ENCODE results near the gene ALB.

The ALB gene

GRCh38 chr4:73446336-73446938, 42.4 kb downstream of the ALB start:
- Mint-ChIP-seq H3K9me3 (no peaks in the 10 kb centered on the region), H3K27me3 (peaks cover 8% of the 10 kb centered on the region), H3K36me3 (ENCODE audit: low read depth) (no peaks in the 10 kb centered on the region), H3K4me3 (no peak overlapping the region), H3K27ac (no peak overlapping the region), H3K4me1 (no peaks in the 10 kb centered on the region)
- DNase-seq (no peak), ATAC-seq (peak; percentile 59)

GRCh38 chr4:73447671-73448070, 43.6 kb downstream of the ALB start:
- no peak overlapping the region for H3K27ac Mint-ChIP-seq
- H3K9me3 Mint-ChIP-seq, result no peaks in the 10 kb centered on the region
- no peaks in the 10 kb centered on the region for H3K4me1 Mint-ChIP-seq
- no peak overlapping the region for H3K4me3 Mint-ChIP-seq
- no peak for DNase-seq
- no peaks in the 10 kb centered on the region for H3K36me3 Mint-ChIP-seq (ENCODE audit: low read depth)
- no peak for ATAC-seq
- peaks cover 6% of the 10 kb centered on the region for H3K27me3 Mint-ChIP-seq

GRCh38 chr4:73448448-73449203, 44.5 kb downstream of the ALB start:
- Mint-ChIP-seq H3K27ac (no peak overlapping the region), H3K36me3 (ENCODE audit: low read depth) (no peaks in the 10 kb centered on the region), H3K9me3 (no peaks in the 10 kb centered on the region), H3K27me3 (peaks cover 9% of the 10 kb centered on the region), H3K4me1 (no peaks in the 10 kb centered on the region), H3K4me3 (no peak overlapping the region)
- no peak for DNase-seq
- no peak for ATAC-seq

GRCh38 chr4:73450398-73451004, 46.4 kb downstream of the ALB start:
- Mint-ChIP-seq H3K9me3 (no peaks in the 10 kb centered on the region), H3K36me3 (ENCODE audit: low read depth) (no peaks in the 10 kb centered on the region), H3K4me1 (no peaks in the 10 kb centered on the region), H3K27me3 (peaks cover 7% of the 10 kb centered on the region), H3K27ac (no peak overlapping the region), H3K4me3 (no peak overlapping the region)
- DNase-seq, result no peak
- ATAC-seq, result no peak

- no peaks in the 10 kb centered on the region for H3K36me3 Mint-ChIP-seq (ENCODE audit: low read depth)
- no peaks in the 10 kb centered on the region for H3K4me1 Mint-ChIP-seq
- no peak for ATAC-seq
- DNase-seq, result no peak
- no peak overlapping the region for H3K27ac Mint-ChIP-seq
- H3K4me3 Mint-ChIP-seq, result no peak overlapping the region
- H3K9me3 Mint-ChIP-seq, result no peaks in the 10 kb centered on the region
- H3K27me3 Mint-ChIP-seq, result peaks cover 7% of the 10 kb centered on the region
Measured at GRCh38 chr4:73451404-73451803, 47.3 kb downstream of the ALB start.

GRCh38 chr4:73451981-73452747, 48.1 kb downstream of the ALB start:
- peaks cover 6% of the 10 kb centered on the region for H3K27me3 Mint-ChIP-seq
- no peak overlapping the region for H3K27ac Mint-ChIP-seq
- DNase-seq (no peak), ATAC-seq (no peak)
- H3K4me3 Mint-ChIP-seq, result no peak overlapping the region
- no peaks in the 10 kb centered on the region for H3K4me1 Mint-ChIP-seq
- H3K9me3 Mint-ChIP-seq, result no peaks in the 10 kb centered on the region
- no peaks in the 10 kb centered on the region for H3K36me3 Mint-ChIP-seq (ENCODE audit: low read depth)

- Mint-ChIP-seq H3K9me3 (no peaks in the 10 kb centered on the region), H3K4me3 (no peak overlapping the region), H3K27me3 (peaks cover 3% of the 10 kb centered on the region), H3K27ac (no peak overlapping the region), H3K4me1 (no peaks in the 10 kb centered on the region), H3K36me3 (ENCODE audit: low read depth) (no peaks in the 10 kb centered on the region)
- ATAC-seq (no peak), DNase-seq (no peak)
Measured at GRCh38 chr4:73452953-73453700, 49.0 kb downstream of the ALB start.

GRCh38 chr4:73453701-73454005, 49.6 kb downstream of the ALB start:
- no peak overlapping the region for H3K27ac Mint-ChIP-seq
- no peaks in the 10 kb centered on the region for H3K36me3 Mint-ChIP-seq (ENCODE audit: low read depth)
- peaks cover 3% of the 10 kb centered on the region for H3K27me3 Mint-ChIP-seq
- DNase-seq (no peak), ATAC-seq (no peak)
- H3K4me1 Mint-ChIP-seq, result no peaks in the 10 kb centered on the region
- no peaks in the 10 kb centered on the region for H3K9me3 Mint-ChIP-seq
- no peak overlapping the region for H3K4me3 Mint-ChIP-seq

- H3K4me1 Mint-ChIP-seq, result no peaks in the 10 kb centered on the region
- DNase-seq, result no peak
Measured at GRCh38 chr4:73454920-73455319, 50.8 kb downstream of the ALB start.

GRCh38 chr4:73456177-73457022, 52.3 kb downstream of the ALB start:
- no peaks in the 10 kb centered on the region for H3K36me3 Mint-ChIP-seq (ENCODE audit: low read depth)
- no peaks in the 10 kb centered on the region for H3K9me3 Mint-ChIP-seq
- no peak for DNase-seq
- H3K4me1 Mint-ChIP-seq, result no peaks in the 10 kb centered on the region
- H3K4me3 Mint-ChIP-seq, result no peak overlapping the region
- no peak for ATAC-seq
- no peak overlapping the region for H3K27ac Mint-ChIP-seq
- H3K27me3 Mint-ChIP-seq, result peaks cover 5% of the 10 kb centered on the region

More at GRCh38 chr4:73454920-73455319, 50.8 kb downstream of the ALB start:
- H3K9me3 Mint-ChIP-seq, result no peaks in the 10 kb centered on the region
- peaks cover 3% of the 10 kb centered on the region for H3K27me3 Mint-ChIP-seq
- H3K36me3 Mint-ChIP-seq (ENCODE audit: low read depth), result no peaks in the 10 kb centered on the region
- no peak overlapping the region for H3K27ac Mint-ChIP-seq
- no peak overlapping the region for H3K4me3 Mint-ChIP-seq
- no peak for ATAC-seq

GRCh38 chr4:73458184-73459047, 54.3 kb downstream of the ALB start:
- ATAC-seq, result no peak
- no peak overlapping the region for H3K27ac Mint-ChIP-seq
- no peak for DNase-seq
- H3K27me3 Mint-ChIP-seq, result peaks cover 2% of the 10 kb centered on the region
- no peak overlapping the region for H3K4me3 Mint-ChIP-seq
- H3K9me3 Mint-ChIP-seq, result no peaks in the 10 kb centered on the region
- H3K4me1 Mint-ChIP-seq, result no peaks in the 10 kb centered on the region
- no peaks in the 10 kb centered on the region for H3K36me3 Mint-ChIP-seq (ENCODE audit: low read depth)

- DNase-seq (no peak), ATAC-seq (no peak)
- Mint-ChIP-seq H3K27me3 (peaks cover 2% of the 10 kb centered on the region), H3K27ac (no peak overlapping the region), H3K36me3 (ENCODE audit: low read depth) (no peaks in the 10 kb centered on the region), H3K9me3 (no peaks in the 10 kb centered on the region), H3K4me3 (no peak overlapping the region), H3K4me1 (no peaks in the 10 kb centered on the region)
Measured at GRCh38 chr4:73459048-73459421, 54.9 kb downstream of the ALB start.

- ATAC-seq (no peak), DNase-seq (no peak)
- no peaks in the 10 kb centered on the region for H3K4me1 Mint-ChIP-seq
- H3K27me3 Mint-ChIP-seq, result peaks cover 2% of the 10 kb centered on the region
- H3K36me3 Mint-ChIP-seq (ENCODE audit: low read depth), result no peaks in the 10 kb centered on the region
- H3K27ac Mint-ChIP-seq, result no peak overlapping the region
- H3K9me3 Mint-ChIP-seq, result no peaks in the 10 kb centered on the region
- no peak overlapping the region for H3K4me3 Mint-ChIP-seq
Measured at GRCh38 chr4:73460913-73461522, 56.9 kb downstream of the ALB start.
